ENCODE measurements around the gene LITAFD. TPM values are rescaled to one million over a fixed set of nuclear protein-coding genes. Genes with fewer than 3 reads are reported as not detected.

The LITAFD gene
- total and polyA plus RNA-seq, 9 of the 15 experiments (the other 6 are each of a cell fraction or from before 2014, with no cell fraction given), result not detected

DNA sequence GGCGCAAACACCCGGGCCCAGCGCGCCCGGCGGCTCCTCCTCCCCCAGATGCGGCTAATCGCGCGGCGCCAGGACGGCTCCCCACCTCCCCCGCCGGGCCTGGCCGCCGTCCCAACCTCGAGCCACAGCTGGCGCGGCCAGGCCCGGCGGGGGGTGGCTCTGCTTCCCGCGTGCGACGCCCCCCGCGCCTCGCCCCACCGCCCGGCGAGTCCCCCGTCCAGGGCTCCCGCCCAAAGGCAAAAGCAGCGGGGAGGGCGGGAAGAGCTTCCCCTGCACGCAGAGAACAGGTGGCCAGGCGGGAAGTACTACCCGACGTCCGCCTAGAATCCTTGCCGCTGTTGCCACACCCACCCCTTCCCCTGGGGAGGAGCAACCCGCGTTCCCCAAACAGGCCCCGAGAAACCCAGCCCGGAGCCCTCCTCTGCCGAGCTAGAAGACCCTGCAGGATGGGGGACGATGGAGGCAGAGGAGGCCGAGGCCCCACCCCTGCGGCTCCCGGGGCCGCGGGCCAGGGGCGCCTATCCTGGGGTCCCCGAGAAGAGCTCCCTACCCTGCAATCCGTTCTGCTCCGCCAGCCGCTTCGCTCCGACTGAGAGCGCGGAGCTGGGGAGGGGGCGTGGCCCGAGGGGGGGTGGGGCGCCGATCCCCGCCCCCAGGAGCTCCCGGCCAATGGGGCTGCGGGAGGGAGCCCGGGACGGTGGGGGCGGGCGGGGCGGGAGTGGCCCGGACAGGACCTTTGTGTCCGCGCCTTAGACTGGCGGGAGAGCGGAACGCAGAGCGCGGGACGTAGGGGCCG is 13.5 kb upstream of the LITAFD start, which contains the start of gene CARHSP1 (continued):
- TF ChIP-seq DPF2 (IDR thresholded peaks at IDR 0.05), result no peak; the same call in 1 of the 2 replicates
- no peak for TF ChIP-seq PATZ1 (CRISPR knock-in tag; IDR thresholded peaks at IDR 0.05; ENCODE audit: borderline replicate concordance)
- no peak for TF ChIP-seq SRF (CRISPR knock-in tag; IDR thresholded peaks at IDR 0.05)
- peak in 1 of 2 experiments; percentile 85; a peak in 2 of 4 replicates for TF ChIP-seq MAZ (CRISPR knock-in tag; conservative IDR thresholded peaks at IDR 0.05 in 1 of 2, IDR thresholded peaks at IDR 0.05 in 1 of 2)
- no peak for TF ChIP-seq NCOA4 (IDR thresholded peaks at IDR 0.05; ENCODE audit: partially characterized antibody)
- no peak for TF ChIP-seq CBX8 (IDR thresholded peaks at IDR 0.05; ENCODE audit: borderline replicate concordance, extremely low read depth, low read depth, low read length, poor library complexity, severe bottlenecking)
- TF ChIP-seq, protein P1, sequence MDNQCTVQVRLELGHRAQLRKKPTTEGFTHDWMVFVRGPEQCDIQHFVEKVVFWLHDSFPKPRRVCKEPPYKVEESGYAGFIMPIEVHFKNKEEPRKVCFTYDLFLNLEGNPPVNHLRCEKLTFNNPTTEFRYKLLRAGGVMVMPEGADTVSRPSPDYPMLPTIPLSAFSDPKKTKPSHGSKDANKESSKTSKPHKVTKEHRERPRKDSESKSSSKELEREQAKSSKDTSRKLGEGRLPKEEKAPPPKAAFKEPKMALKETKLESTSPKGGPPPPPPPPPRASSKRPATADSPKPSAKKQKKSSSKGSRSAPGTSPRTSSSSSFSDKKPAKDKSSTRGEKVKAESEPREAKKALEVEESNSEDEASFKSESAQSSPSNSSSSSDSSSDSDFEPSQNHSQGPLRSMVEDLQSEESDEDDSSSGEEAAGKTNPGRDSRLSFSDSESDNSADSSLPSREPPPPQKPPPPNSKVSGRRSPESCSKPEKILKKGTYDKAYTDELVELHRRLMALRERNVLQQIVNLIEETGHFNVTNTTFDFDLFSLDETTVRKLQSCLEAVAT (IDR thresholded peaks at IDR 0.05), result peak in 1 of 2 experiments; percentile 41; a peak in 1 of 4 replicates
- TF ChIP-seq PHF8 (IDR thresholded peaks at IDR 0.05; ENCODE audit: borderline replicate concordance, low read length), result peak; percentile 78; the same call in 1 of the 2 replicates
- 0 out of 2 replicates have a peak, but pooled peaks have one; percentile 27 for TF ChIP-seq STAG1 (CRISPR knock-in tag; IDR thresholded peaks at IDR 0.05; ENCODE audit: borderline replicate concordance)
- TF ChIP-seq HDAC8 (tag; IDR thresholded peaks at IDR 0.05), result no peak
- no peak for TF ChIP-seq SAFB (IDR thresholded peaks at IDR 0.05; ENCODE audit: borderline replicate concordance, low read depth, low read length)
- peak; percentile 25; the same call in 1 of the 2 replicates for TF ChIP-seq HDAC2 (IDR thresholded peaks at IDR 0.05)
- TF ChIP-seq TCF3 (CRISPR knock-in tag; IDR thresholded peaks at IDR 0.05), result peak; percentile 75
- no peak for TF ChIP-seq EWSR1 (IDR thresholded peaks at IDR 0.05; ENCODE audit: borderline replicate concordance, low read depth, partially characterized antibody)
- TF ChIP-seq ZNF277 (CRISPR knock-in tag; IDR thresholded peaks at IDR 0.05; ENCODE audit: borderline replicate concordance), result no peak
- no peak for TF ChIP-seq RBM34 (IDR thresholded peaks at IDR 0.05; ENCODE audit: borderline replicate concordance, insufficient read depth, low read length)
